HG03039 (cell line): Measurements from ENCODE around the gene SLC6A15.

ENCODE experiments used
- ATAC-seq: cut with Tn5 transposase; IDR thresholded peaks from one replicate; pipeline ENCODE4 v1.9.1; 2021; ENCODE audit warnings: mild to moderate bottlenecking, moderate library complexity; ENCODE audit not compliant: unreplicated experiment

Gene SLC6A15

GRCh38 chr12:84810611-84811010 lies 102.0 kb downstream of the SLC6A15 start:
- no peak for ATAC-seq
